HepG2 (cell line): ENCODE results near the gene CTCF. TPM values are rescaled to one million over a fixed set of nuclear protein-coding genes. Genes with fewer than 3 reads are reported as not detected.

Experiments
- CREBL2 ChIP-seq: sonication (generic); formaldehyde crosslinking; IDR thresholded peaks from 2 replicates; pipeline ENCODE4 v1.8.1; 2023; ENCODE audit warnings: missing genetic modification reagents, mild to moderate bottlenecking, borderline replicate concordance
- ELF4 ChIP-seq: sonication (generic); formaldehyde crosslinking; IDR thresholded peaks from 2 replicates; pipeline ENCODE4 v1.5.0; 2020; ENCODE audit warnings: missing genetic modification reagents, mild to moderate bottlenecking, moderate library complexity, borderline replicate concordance
- ERF ChIP-seq: IDR thresholded peaks from 2 replicates; pipeline ENCODE4 v1.6.1; 2018; ENCODE audit warnings: missing biosample characterization, missing genetic modification reagents
- EZH2 ChIP-seq: conservative IDR thresholded peaks from 2 replicates; pipeline ENCODE4 v1.6.1; 2012; ENCODE audit warnings: mild to moderate bottlenecking, low read depth, low read length, moderate library complexity
- GLMP ChIP-seq: sonication (generic); formaldehyde crosslinking; IDR thresholded peaks from 2 replicates; pipeline ENCODE4 v1.9.0; 2021; ENCODE audit warnings: missing genetic modification reagents, mild to moderate bottlenecking, borderline replicate concordance
- GMEB1 ChIP-seq: sonication (generic); formaldehyde crosslinking; IDR thresholded peaks from 2 replicates; pipeline ENCODE4 v1.5.1; 2020; ENCODE audit warnings: missing genetic modification reagents, mild to moderate bottlenecking, borderline replicate concordance
- HDAC6 ChIP-seq: fragments of 200-600 bp; sonication (generic); IDR thresholded peaks from 2 replicates; pipeline ENCODE4 v1.7.0; 2017; ENCODE audit warnings: mild to moderate bottlenecking, antibody characterized with exemption, low read length, low read depth
- HIC2 ChIP-seq: sonication (generic); formaldehyde crosslinking; IDR thresholded peaks from 2 replicates; pipeline ENCODE4 v1.9.0; 2022; ENCODE audit warnings: low read depth, missing genetic modification reagents
- HNF1B ChIP-seq: sonication (generic); formaldehyde crosslinking; IDR thresholded peaks from 2 replicates; pipeline ENCODE4 v1.5.1; 2020; ENCODE audit warnings: mild to moderate bottlenecking, moderate library complexity, missing genetic modification reagents
- HNRNPK ChIP-seq: fragments of 200-400 bp; formaldehyde crosslinking; IDR thresholded peaks from 2 replicates; pipeline ENCODE4 v1.6.1; 2018; ENCODE audit warnings: low read length, low read depth, moderate library complexity, mild to moderate bottlenecking; ENCODE audit not compliant: poor library complexity, severe bottlenecking
- HNRNPL ChIP-seq: fragments of 200-400 bp; formaldehyde crosslinking; IDR thresholded peaks from 2 replicates; pipeline ENCODE4 v1.6.1; 2017; ENCODE audit warnings: mild to moderate bottlenecking, low read depth, low read length
- JUN ChIP-seq: sonication (generic); formaldehyde crosslinking; IDR thresholded peaks from 2 replicates; pipeline ENCODE4 v1.4.0; 2020; ENCODE audit warnings: mild to moderate bottlenecking, missing genetic modification reagents
- MBD4 ChIP-seq: IDR thresholded peaks from 2 replicates; pipeline ENCODE4 v1.6.1; 2012; ENCODE audit warnings: low read length, inconsistent platforms, borderline replicate concordance
- PRPF4 ChIP-seq: fragments of 200-400 bp; formaldehyde crosslinking; IDR thresholded peaks from 2 replicates; pipeline ENCODE4 v1.6.1; 2016; ENCODE audit warnings: low read length, low read depth; ENCODE audit not compliant: poor library complexity, severe bottlenecking
- RARA ChIP-seq: IDR thresholded peaks from 2 replicates; pipeline ENCODE4 v1.6.1; 2016; ENCODE audit warnings: missing genetic modification reagents, missing compliant biosample characterization
- SP5 ChIP-seq: IDR thresholded peaks from 2 replicates; pipeline ENCODE4 v1.6.1; 2016; ENCODE audit warnings: low read depth, borderline replicate concordance
- STAT5B ChIP-seq: sonication (generic); formaldehyde crosslinking; IDR thresholded peaks from 2 replicates; pipeline ENCODE4 v1.4.0; 2020; ENCODE audit warnings: missing genetic modification reagents
- TEAD2 ChIP-seq: sonication (generic); formaldehyde crosslinking; IDR thresholded peaks from 2 replicates; pipeline ENCODE4 v1.9.0; 2021; ENCODE audit warnings: missing genetic modification reagents
- YEATS4 ChIP-seq: sonication (generic); formaldehyde crosslinking; IDR thresholded peaks from 2 replicates; pipeline ENCODE4 v1.4.0; 2020; ENCODE audit warnings: missing genetic modification reagents, borderline replicate concordance
- ZNF256 ChIP-seq: sonication (generic); formaldehyde crosslinking; conservative IDR thresholded peaks from 2 replicates; pipeline ENCODE4 v1.4.0; 2020; ENCODE audit warnings: missing genetic modification reagents
- ZNF691 ChIP-seq: sonication (generic); formaldehyde crosslinking; IDR thresholded peaks from 2 replicates; pipeline ENCODE4 v1.4.0; 2020; ENCODE audit warnings: missing genetic modification reagents, low read depth, mild to moderate bottlenecking, borderline replicate concordance
- ZSCAN20 ChIP-seq: sonication (generic); formaldehyde crosslinking; IDR thresholded peaks from 2 replicates; pipeline ENCODE4 v1.4.0; 2020; ENCODE audit warnings: missing genetic modification reagents, mild to moderate bottlenecking, borderline replicate concordance
- polyA plus RNA-seq, 8 experiments: library from polyadenylated mRNA; depleted of rRNA in 3 of 8; stranded (reverse) in 7 of 8; unstranded in 1 of 8; fragments of >200 nt; fragmentation: Illumina TruSeq in 4 of 8; extraction: Trizol in 4 of 8; gene quantifications; 2 replicates each; pipeline versions ENCODE4 v1.2.1 to v1.2.3, GENCODE V29; 2011 to 2016; ENCODE audit warnings: low read depth in 4 of 8, missing spikeins in 1 of 8, mixed read lengths in 1 of 8; ENCODE audit not compliant: insufficient read depth in 1 of 8
- total RNA-seq, 5 experiments: library from RNA; depleted of rRNA; stranded (reverse); fragments of >200 nt; fragmentation: Illumina TruSeq; extraction: Trizol; gene quantifications; 2 replicates each; pipeline ENCODE4 v1.2.3, GENCODE V29; 2016; ENCODE audit warnings: low read depth in 1 of 5

CTCF gene
- total and polyA plus RNA-seq, 2 of the 13 experiments (the other 11 are each of a cell fraction or from before 2014, with no cell fraction given): 19.5 to 37.5 TPM

GRCh38 chr16:67562918-67563707 is 787 bp downstream of the CTCF start (continued):
- TF ChIP-seq HNF1B (CRISPR knock-in tag) (no peak; the same call in 1 of the 2 replicates), SP5 (CRISPR knock-in tag) (no peak), HDAC6 (no peak), HNRNPL (no peak), JUN (CRISPR knock-in tag) (no peak), RARA (CRISPR knock-in tag) (no peak), ZSCAN20 (no peak; the same call in 1 of the 2 replicates), EZH2 (no peak), GMEB1 (CRISPR knock-in tag) (peak; percentile 67), HIC2 (no peak), HNRNPK (peak; percentile 66), YEATS4 (CRISPR knock-in tag) (peak; percentile 96), ZNF691 (CRISPR knock-in tag) (peak; percentile 91), ZNF256 (CRISPR knock-in tag) (peak; percentile 73), GLMP (CRISPR knock-in tag) (no peak), STAT5B (CRISPR knock-in tag) (no peak), CREBL2 (CRISPR knock-in tag) (peak; percentile 18; the same call in 1 of the 2 replicates), ERF (CRISPR knock-in tag) (peak; percentile 22; the same call in 1 of the 2 replicates), TEAD2 (CRISPR knock-in tag) (no peak), PRPF4 (no peak), ELF4 (CRISPR knock-in tag) (no peak), MBD4 (no peak)
